D721Med (cell line): ENCODE measurements around the gene C17orf75.
"Not testable (repeated sequence)": the region's sequence is repeated elsewhere in the genome, so short reads cannot be mapped to it uniquely, and the experiment has no call there.

Experiments used
- DNase-seq: peaks from one replicate; pipeline ENCODE4 v3.0.0; 2011; ENCODE audit warnings: low spot score; ENCODE audit not compliant: insufficient read length
- FAIRE-seq: peaks from 2 replicates; lab custom pipeline; 2011; peaks lifted over from hg19 to GRCh38; lab: Jason Lieb, UNC
- CTCF ChIP-seq: IDR thresholded peaks from 2 replicates; pipeline ENCODE4 v1.5.1; 2012; ENCODE audit warnings: mild to moderate bottlenecking, control low read depth; ENCODE audit not compliant: insufficient read depth; ENCODE audit errors: missing control alignments

Gene C17orf75, protein sequence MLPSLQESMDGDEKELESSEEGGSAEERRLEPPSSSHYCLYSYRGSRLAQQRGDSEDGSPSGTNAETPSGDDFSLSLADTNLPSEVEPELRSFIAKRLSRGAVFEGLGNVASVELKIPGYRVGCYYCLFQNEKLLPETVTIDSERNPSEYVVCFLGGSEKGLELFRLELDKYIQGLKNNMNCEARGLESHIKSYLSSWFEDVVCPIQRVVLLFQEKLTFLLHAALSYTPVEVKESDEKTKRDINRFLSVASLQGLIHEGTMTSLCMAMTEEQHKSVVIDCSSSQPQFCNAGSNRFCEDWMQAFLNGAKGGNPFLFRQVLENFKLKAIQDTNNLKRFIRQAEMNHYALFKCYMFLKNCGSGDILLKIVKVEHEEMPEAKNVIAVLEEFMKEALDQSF

GRCh38 chr17:32341857-32342602, at the start of gene C17orf75:
Gene C17orf75, minus strand, starts transcription at chr17:32342173. Its CDS starts 34 bp downstream, at chr17:32342139.
- no peak for TF ChIP-seq CTCF
- no peak for DNase-seq
- no peak for FAIRE-seq

GRCh38 chr17:32388613-32389459, 46.9 kb upstream of the C17orf75 start:
- FAIRE-seq = no peak
- DNase-seq = no peak
- TF ChIP-seq CTCF = no peak

DNA sequence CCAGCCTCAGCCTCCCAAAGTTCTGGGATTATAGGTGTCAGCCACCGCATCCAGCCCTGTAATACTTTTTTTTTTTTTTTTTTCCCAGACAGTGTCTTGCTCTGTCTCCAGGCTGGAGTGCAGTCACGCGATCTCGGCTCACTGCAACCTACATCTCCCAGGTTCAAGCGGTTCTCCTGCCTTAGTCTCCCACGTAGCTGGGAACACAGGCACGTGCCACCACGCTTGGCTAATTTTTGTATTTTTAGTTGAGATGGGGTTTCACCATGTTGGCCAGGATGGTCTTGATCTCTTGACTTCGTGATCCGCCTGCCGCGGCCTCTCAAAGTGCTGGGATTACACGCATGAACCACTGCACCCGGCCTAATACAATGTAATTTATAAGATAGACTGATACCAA, 46.2 kb upstream of the C17orf75 start:
- not testable (repeated sequence) for FAIRE-seq, DNase-seq

DNA sequence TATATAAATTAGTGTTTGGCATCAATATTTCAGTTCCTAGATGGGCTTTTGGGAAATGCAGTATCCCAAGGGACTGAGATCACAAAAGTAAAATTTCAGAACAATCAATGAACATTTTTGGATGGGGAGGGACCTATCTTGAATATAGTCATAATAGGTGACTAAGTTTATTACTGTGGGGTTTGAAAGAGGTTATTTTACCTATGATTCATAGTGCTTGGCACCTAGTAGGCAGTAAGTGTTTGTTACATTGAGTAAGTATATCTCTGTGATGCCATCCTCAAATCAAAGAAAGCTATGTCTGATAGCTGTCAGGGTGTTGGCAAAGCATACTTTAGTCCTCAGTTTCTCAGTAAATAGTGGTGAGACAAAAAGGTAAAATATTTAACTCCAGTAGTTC, 44.9 kb upstream of the C17orf75 start:
- FAIRE-seq = no peak

DNA sequence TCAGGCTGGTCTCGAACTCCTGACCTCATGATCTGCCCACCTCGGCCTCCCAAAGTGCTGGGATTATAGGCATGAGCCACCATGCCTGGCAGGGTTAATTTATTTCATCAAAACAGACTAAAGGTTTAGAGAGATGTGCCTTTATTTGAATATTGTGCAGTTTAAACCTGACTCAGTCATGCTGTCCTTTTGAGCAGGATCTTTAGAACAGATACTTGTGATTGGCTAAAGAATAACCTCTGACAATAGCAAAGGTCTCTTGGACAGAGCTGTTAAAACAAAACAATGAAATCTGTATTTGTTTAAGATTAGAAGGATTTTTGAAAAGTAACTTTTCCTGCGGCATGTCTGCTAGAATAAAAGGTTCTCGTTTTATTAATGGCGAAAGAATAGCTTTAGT, 44.0 kb upstream of the C17orf75 start:
- no peak for DNase-seq
- no peak for FAIRE-seq
- no peak for TF ChIP-seq CTCF

More for the DNA sequence above, 44.9 kb upstream of the C17orf75 start:
- DNase-seq = no peak
- TF ChIP-seq CTCF = no peak

DNA sequence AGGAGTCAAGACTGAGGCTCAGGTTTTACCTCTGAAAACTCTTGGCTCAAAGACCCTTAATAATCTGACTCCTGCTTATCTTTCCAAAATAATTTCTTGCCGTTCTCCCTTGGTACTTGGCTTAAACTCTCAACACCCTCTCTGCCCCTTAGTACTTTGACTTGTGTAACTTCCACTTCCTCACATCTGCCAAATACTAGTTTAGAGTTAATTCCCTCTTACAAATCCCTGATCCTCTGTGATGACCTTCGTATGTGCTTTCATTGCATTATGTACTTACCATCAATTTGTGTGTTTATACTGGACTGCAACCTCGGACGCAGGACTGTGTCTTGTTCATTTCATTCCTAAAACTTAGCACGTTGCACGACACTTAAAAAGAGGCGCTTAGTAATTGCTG, 43.1 kb upstream of the C17orf75 start:
- no peak for DNase-seq
- TF ChIP-seq CTCF = no peak
- FAIRE-seq = no peak

GRCh38 chr17:32383926-32384434, 42.0 kb upstream of the C17orf75 start:
- DNase-seq = no peak
- TF ChIP-seq CTCF = no peak
- FAIRE-seq = no peak
